ENCODE results near the gene MRPL37.
"Not testable (repeated sequence)": the region's sequence is repeated elsewhere in the genome, so short reads cannot be mapped to it uniquely, and the experiment has no call there.

MRPL37 gene

DNA sequence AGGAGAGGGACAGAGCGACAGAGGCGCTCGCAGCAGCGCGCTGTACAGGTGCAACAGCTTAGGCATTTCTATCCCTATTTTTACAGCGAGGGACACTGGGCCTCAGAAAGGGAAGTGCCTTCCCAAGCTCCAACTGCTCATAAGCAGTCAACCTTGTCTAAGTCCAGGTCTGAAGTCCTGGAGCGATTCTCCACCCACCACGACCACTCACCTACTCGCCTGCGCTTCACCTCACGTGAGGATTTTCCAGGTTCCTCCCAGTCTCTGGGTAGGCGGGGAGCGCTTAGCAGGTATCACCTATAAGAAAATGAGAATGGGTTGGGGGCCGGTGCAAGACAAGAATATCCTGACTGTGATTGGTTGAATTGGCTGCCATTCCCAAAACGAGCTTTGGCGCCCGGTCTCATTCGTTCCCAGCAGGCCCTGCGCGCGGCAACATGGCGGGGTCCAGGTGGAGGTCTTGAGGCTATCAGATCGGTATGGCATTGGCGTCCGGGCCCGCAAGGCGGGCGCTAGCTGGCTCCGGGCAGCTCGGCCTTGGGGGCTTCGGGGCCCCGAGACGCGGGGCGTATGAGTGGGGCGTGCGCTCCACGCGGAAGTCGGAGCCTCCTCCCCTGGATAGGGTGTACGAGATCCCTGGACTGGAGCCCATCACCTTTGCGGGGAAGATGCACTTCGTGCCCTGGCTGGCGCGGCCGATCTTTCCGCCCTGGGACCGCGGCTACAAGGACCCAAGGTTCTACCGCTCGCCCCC, at the start of gene MRPL37, which contains the start of gene CYB5RL:
Gene MRPL37, plus strand, starts transcription at position 403 of the 754 bp plus-strand sequence. Its CDS starts 77 bp downstream, at position 480.
Gene CYB5RL, minus strand, starts transcription at position 266 of the 754 bp plus-strand sequence. CDS start 4,414 bp downstream, outside the sequence.
- DNase-seq: peak; percentile 88 to 90

- no peak for DNase-seq
These were observed 49.0 kb upstream of the MRPL37 start for GRCh38 chr1:54151013-54151412.

- DNase-seq: no peak
These were observed 47.3 kb upstream of the MRPL37 start, which contains the start of gene CDCP2 for GRCh38 chr1:54152696-54153095. CDCP2 (minus strand) TSS chr1:54153000; CDS start chr1:54152922, 78 bp downstream.

DNA sequence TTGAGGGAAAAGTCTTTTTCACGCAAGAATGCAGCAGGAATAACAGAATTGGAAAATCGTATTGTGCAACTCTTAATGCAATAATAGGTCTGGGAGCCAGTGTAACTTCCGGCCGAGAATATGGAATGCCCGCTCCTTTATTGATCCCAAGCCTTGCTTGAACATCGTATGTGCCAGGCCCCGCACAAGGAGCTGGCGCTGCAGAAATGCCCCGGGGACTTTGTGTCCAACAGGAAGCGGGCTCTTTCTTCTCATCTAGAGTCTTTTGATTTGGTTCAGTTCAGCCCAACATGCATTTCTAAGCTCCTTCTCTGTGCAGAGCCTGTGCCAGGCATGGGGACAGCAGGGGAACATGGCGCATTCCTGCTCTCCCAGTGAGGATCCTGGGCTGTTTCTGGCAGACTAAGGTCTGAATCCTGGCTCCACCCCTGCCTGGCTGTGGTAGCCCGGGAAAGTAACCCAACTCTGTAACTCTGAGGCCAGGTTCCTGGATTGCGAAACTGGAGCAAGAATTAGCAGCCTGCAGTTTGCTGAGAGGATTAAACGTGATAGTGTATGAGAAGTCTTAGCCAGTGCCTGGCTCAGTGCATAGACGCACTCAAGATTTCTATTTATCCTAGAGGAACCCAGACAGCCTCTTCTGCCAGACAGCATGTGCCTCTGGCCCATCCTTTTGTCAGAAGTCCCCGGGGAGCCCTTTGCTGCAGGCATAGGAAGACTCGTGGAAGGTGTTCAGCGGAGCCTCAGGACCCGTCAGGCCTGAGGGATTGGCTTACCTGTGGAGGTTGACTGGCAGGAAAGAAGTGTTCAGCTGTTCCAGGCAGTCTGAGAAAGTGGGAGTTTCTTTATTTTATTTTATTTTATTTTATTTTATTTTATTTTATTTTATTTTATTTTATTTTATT, 46.2 kb upstream of the MRPL37 start:
- DNase-seq: no peak

GRCh38 chr1:54156201-54156600, 43.8 kb upstream of the MRPL37 start:
- no peak for DNase-seq

GRCh38 chr1:54156986-54157385, 43.0 kb upstream of the MRPL37 start:
- DNase-seq: no peak

- no peak for DNase-seq
These were observed 42.6 kb upstream of the MRPL37 start for GRCh38 chr1:54157401-54157800.

- DNase-seq: no peak
These were observed 41.9 kb upstream of the MRPL37 start for GRCh38 chr1:54158071-54158470.

- DNase-seq: no peak
These were observed 40.1 kb upstream of the MRPL37 start for GRCh38 chr1:54159733-54160316.

GRCh38 chr1:54160351-54160750, 39.6 kb upstream of the MRPL37 start:
- DNase-seq: no peak

- DNase-seq: no peak
These were observed 38.3 kb upstream of the MRPL37 start for GRCh38 chr1:54161495-54162168.

DNA sequence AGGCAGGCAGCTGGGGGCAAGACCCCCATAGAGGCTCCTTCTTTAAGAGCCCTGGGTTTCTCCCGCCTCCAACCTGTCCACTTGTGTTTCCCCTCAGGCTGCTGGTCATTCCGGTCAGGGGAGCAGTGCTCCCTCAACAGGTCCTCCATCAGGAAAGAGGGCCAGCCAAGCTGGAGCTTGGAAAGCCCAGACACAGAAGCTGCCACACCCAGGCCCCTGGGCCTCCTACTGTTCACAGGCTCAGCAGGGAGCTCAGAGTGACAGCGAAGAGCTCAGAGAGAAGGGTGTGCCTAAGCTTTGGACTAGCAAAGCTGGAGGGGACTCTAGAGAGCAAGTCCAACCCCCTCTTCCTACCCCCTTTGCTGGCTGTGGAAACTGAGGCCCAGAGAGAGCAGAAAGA, 36.9 kb upstream of the MRPL37 start:
- DNase-seq: no peak

DNA sequence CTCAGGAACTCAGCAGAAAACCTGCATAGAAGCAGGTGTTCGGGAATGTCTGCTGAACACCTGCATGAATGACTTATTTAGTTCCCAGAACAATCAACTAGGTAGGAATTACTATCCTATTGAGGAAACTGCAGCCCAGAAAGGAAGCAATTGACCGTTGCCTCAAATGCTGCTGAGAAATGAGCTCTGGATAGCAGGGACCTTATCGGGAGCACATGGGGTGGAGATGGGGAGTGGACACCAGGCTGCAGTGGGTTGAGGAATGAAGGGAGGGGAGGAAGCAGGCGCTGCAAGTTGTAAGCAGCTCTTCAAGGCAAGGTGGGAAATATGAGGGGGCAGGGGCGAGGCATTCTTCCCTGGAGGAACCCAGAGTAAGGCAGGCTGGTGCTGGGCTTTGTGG, 36.4 kb upstream of the MRPL37 start:
- no peak for DNase-seq

DNA sequence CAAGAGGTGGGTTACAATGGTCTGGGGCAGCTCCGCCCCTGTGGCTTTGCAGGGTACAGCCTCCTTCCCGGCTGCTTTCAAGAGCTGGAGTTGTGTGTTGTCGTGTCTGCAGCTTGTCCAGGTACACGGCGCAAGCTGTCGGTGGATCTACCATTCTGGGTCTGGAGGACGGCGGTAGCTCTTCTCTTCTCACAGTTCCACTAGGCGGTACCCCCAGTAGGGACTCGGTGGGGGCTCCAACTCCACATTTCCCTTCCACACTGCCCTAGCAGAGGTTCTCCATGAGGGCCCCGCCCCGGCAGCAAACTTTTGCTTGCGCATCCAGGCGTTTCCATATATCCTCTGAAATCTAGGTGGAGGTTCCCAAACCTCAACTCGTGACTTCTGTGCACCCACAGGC, 34.8 kb upstream of the MRPL37 start:
- DNase-seq: no peak

- not testable (repeated sequence) for DNase-seq
These were observed 33.6 kb upstream of the MRPL37 start for GRCh38 chr1:54166357-54166756.

- no peak for DNase-seq
These were observed 32.4 kb upstream of the MRPL37 start for GRCh38 chr1:54167422-54168139.

GRCh38 chr1:54168206-54168965, 31.6 kb upstream of the MRPL37 start:
- DNase-seq: no peak

DNA sequence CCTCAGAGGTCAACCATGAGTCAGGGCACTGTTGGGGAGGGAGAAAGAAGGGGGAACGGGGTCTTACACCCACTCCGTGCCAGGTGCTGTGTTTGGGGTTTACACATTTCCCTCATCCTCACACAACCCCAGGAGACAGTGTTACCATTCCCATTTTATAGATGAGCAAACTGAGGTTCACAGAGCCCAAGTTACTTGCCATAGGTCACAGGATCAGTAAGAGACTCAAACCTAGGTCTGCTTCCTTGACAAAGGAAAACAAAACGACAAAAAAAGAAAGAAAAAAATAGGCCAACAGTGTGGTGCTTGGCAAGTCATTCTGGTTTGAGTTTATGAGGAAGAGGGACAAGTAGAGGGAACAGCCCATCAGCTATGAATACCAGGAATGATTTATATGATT, 30.9 kb upstream of the MRPL37 start:
- no peak for DNase-seq

- DNase-seq: peak in 1 of 2 donors; percentile 11
These were observed 29.0 kb upstream of the MRPL37 start for GRCh38 chr1:54171016-54171415.

GRCh38 chr1:54171606-54172005, 28.4 kb upstream of the MRPL37 start:
- DNase-seq: no peak
